Uterus (tissue), 2 donors: ENCODE results near the gene GPR21.

ENCODE experiments used
- POLR2A ChIP-seq, 2 donors: fragments of 450-650 bp; IDR thresholded peaks; one replicate each; pipeline ENCODE4 v1.6.1; 2016; ENCODE audit warnings: antibody characterized with exemption in 2 of 2, mild to moderate bottlenecking in 1 of 2, moderate library complexity in 1 of 2
- TF ChIP-seq, protein P1 (sequence below), 4 experiments: fragments of 200-600 bp in 2 of 4; fragments of 450-650 bp in 2 of 4; sonication (generic) in 2 of 4; IDR thresholded peaks; one replicate each; pipeline ENCODE4 v1.5.1; 2016 to 2019; ENCODE audit warnings: antibody characterized with exemption in 4 of 4, mild to moderate bottlenecking in 2 of 4, moderate library complexity in 1 of 4

- TF ChIP-seq, protein P1, sequence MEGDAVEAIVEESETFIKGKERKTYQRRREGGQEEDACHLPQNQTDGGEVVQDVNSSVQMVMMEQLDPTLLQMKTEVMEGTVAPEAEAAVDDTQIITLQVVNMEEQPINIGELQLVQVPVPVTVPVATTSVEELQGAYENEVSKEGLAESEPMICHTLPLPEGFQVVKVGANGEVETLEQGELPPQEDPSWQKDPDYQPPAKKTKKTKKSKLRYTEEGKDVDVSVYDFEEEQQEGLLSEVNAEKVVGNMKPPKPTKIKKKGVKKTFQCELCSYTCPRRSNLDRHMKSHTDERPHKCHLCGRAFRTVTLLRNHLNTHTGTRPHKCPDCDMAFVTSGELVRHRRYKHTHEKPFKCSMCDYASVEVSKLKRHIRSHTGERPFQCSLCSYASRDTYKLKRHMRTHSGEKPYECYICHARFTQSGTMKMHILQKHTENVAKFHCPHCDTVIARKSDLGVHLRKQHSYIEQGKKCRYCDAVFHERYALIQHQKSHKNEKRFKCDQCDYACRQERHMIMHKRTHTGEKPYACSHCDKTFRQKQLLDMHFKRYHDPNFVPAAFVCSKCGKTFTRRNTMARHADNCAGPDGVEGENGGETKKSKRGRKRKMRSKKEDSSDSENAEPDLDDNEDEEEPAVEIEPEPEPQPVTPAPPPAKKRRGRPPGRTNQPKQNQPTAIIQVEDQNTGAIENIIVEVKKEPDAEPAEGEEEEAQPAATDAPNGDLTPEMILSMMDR (IDR thresholded peaks at IDR 0.05), result no peak
- TF ChIP-seq POLR2A (IDR thresholded peaks at IDR 0.05), result no peak
Measured at GRCh38 chr9:123008909-123009308, 24.6 kb upstream of the GPR21 start.
